Neural cell (in vitro differentiated cells): Measurements from ENCODE around the gene BRI3BP.

ENCODE experiments used
- CTCF ChIP-seq: fragments of 450-650 bp; IDR thresholded peaks from 2 replicates; pipeline ENCODE4 v1.5.1; 2014; ENCODE audit warnings: antibody characterized with exemption, mild to moderate bottlenecking, moderate library complexity; ENCODE audit not compliant: poor library complexity, severe bottlenecking
- EP300 ChIP-seq: fragments of 450-650 bp; conservative IDR thresholded peaks from 2 replicates; pipeline ENCODE4 v1.6.1; 2014; ENCODE audit warnings: antibody characterized with exemption, mild to moderate bottlenecking, moderate library complexity; ENCODE audit not compliant: poor library complexity, severe bottlenecking
- REST ChIP-seq: IDR thresholded peaks from 2 replicates; pipeline ENCODE4 v1.6.1; 2012; ENCODE audit warnings: borderline replicate concordance

GRCh38 chr12:125025606-125026235 lies 32.3 kb downstream of the BRI3BP start:
- TF ChIP-seq REST (no peak), CTCF (no peak), EP300 (no peak)
